GM12873 (cell line): ENCODE data around the gene NBAS.

ENCODE experiments used
- TF ChIP-seq, protein P1 (sequence below): IDR thresholded peaks from 2 replicates; pipeline ENCODE4 v1.5.1; 2012; ENCODE audit warnings: low read depth, mild to moderate bottlenecking, moderate library complexity, low read length, control low read depth; ENCODE audit not compliant: insufficient read depth; ENCODE audit errors: missing control alignments

The NBAS gene

GRCh38 chr2:15429032-15429431 lies 132.1 kb downstream of the NBAS start:
- TF ChIP-seq, protein P1, sequence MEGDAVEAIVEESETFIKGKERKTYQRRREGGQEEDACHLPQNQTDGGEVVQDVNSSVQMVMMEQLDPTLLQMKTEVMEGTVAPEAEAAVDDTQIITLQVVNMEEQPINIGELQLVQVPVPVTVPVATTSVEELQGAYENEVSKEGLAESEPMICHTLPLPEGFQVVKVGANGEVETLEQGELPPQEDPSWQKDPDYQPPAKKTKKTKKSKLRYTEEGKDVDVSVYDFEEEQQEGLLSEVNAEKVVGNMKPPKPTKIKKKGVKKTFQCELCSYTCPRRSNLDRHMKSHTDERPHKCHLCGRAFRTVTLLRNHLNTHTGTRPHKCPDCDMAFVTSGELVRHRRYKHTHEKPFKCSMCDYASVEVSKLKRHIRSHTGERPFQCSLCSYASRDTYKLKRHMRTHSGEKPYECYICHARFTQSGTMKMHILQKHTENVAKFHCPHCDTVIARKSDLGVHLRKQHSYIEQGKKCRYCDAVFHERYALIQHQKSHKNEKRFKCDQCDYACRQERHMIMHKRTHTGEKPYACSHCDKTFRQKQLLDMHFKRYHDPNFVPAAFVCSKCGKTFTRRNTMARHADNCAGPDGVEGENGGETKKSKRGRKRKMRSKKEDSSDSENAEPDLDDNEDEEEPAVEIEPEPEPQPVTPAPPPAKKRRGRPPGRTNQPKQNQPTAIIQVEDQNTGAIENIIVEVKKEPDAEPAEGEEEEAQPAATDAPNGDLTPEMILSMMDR = no peak

- TF ChIP-seq, protein P1 = no peak
Observed at GRCh38 chr2:15427987-15428386, 133.1 kb downstream of the NBAS start.

GRCh38 chr2:15426606-15427005 lies 134.5 kb downstream of the NBAS start:
- TF ChIP-seq, protein P1 = no peak

DNA sequence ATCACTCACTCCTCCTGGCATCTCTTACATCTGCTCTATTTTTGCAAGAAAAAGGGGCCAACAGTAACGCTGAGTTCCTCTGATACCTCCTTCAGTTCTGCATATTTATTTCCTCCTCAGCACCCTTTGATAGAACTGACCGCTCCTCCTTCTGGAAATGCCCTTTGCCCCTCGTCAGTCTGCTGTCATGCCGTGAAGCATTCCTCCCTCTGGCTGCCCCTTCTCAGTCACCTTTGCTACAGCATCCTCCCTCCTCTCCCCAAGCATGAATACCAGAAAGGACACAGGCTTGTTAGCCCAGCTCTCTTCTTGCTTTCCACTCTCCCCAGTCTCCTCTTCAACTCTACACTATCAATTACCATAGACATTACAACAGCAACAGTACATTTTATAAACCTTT lies 135.4 kb downstream of the NBAS start:
- TF ChIP-seq, protein P1 = no peak

- TF ChIP-seq, protein P1 = no peak
Observed at GRCh38 chr2:15421753-15422152, 139.4 kb downstream of the NBAS start.

GRCh38 chr2:15415748-15416147 lies 145.4 kb downstream of the NBAS start:
- TF ChIP-seq, protein P1 = no peak

DNA sequence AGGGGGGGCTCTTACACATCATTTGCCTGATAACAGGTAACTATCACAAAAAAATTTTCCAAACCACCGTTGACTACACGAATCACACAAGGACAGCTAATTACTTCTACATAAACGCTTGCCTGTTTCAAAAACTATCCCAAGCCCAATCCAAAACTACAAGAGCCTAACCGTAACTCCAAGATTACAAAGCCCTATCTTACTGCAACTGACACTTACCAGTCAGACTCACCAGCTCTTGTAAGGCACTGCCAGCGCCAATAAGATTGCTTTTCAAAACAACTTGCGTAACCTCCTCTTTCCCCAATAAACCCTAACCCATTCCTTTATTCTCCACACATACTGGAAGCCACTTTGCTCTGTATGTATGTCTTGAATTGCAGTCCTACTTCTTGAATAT lies 148.4 kb downstream of the NBAS start:
- TF ChIP-seq, protein P1 = no peak

DNA sequence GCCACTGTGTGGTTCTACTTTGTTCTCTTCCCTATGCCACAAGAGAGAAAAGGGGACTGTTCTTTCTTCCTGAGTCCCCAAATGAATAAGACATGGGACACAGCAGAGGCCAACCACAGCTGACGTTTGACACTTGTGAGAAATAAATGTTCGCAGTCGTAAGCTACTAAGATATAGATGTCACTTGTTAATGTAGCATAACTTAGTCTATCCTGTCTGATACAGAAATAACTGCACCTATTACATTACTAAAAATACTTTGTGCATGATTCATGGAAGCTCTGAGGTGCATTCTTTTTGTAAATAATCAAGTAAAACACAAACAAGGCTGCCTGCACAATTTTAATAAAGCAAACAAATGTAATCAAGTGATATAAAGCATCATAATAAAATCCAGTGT lies 148.8 kb downstream of the NBAS start:
- TF ChIP-seq, protein P1 = no peak
